Hematopoietic multipotent progenitor cell treated with erythropoietin and hydrocortisone succinate and interleukin-3 and kit ligand, for 15 days (in vitro differentiated cells): Measurements from ENCODE around the gene AGXT2.

Experiments
- DNase-seq: peaks from one replicate; pipeline ENCODE4 v3.0.0-alpha.2; 2015; ENCODE audit warnings: low spot score

The AGXT2 gene

GRCh38 chr5:35047785-35048404 is at the start of gene AGXT2:
TSS of gene AGXT2 (minus strand) at chr5:35047949. CDS start at chr5:35047892, 57 bp downstream.
- DNase-seq, result no peak

- no peak for DNase-seq
Observed at GRCh38 chr5:35096932-35097331, 49.2 kb upstream of the AGXT2 start.

GRCh38 chr5:35096216-35096615 is 48.5 kb upstream of the AGXT2 start:
- DNase-seq, result no peak

- DNase-seq, result no peak
Observed at GRCh38 chr5:35095366-35095765, 47.6 kb upstream of the AGXT2 start.

GRCh38 chr5:35094948-35095347 is 47.2 kb upstream of the AGXT2 start:
- no peak for DNase-seq

GRCh38 chr5:35092703-35093102 is 45.0 kb upstream of the AGXT2 start:
- DNase-seq, result no peak

- DNase-seq, result no peak
Observed at GRCh38 chr5:35091704-35092103, 44.0 kb upstream of the AGXT2 start.

GRCh38 chr5:35089334-35090314 is 41.9 kb upstream of the AGXT2 start:
- DNase-seq, result no peak

- no peak for DNase-seq
Observed at GRCh38 chr5:35087991-35088390, 40.2 kb upstream of the AGXT2 start.

- no peak for DNase-seq
Observed at GRCh38 chr5:35083150-35083549, 35.4 kb upstream of the AGXT2 start.

- DNase-seq, result no peak
Observed at GRCh38 chr5:35082530-35082929, 34.8 kb upstream of the AGXT2 start.

- DNase-seq, result no peak
Observed at GRCh38 chr5:35081134-35081533, 33.4 kb upstream of the AGXT2 start.

GRCh38 chr5:35073160-35073559 is 25.4 kb upstream of the AGXT2 start:
- no peak for DNase-seq

- no peak for DNase-seq
Observed at GRCh38 chr5:35069188-35069587, 21.4 kb upstream of the AGXT2 start.

GRCh38 chr5:35067985-35068384 is 20.2 kb upstream of the AGXT2 start:
- DNase-seq, result no peak

GRCh38 chr5:35066260-35066795 is 18.6 kb upstream of the AGXT2 start:
- DNase-seq, result no peak

- no peak for DNase-seq
Observed at GRCh38 chr5:35063414-35063813, 15.7 kb upstream of the AGXT2 start.

- DNase-seq, result no peak
Observed at GRCh38 chr5:35061211-35061770, 13.5 kb upstream of the AGXT2 start.

GRCh38 chr5:35060236-35060635 is 12.5 kb upstream of the AGXT2 start:
- DNase-seq, result no peak

- no peak for DNase-seq
Observed at GRCh38 chr5:35059251-35059650, 11.5 kb upstream of the AGXT2 start.

GRCh38 chr5:35058374-35058788 is 10.6 kb upstream of the AGXT2 start:
- no peak for DNase-seq

GRCh38 chr5:35056686-35057085 is 8.9 kb upstream of the AGXT2 start:
- no peak for DNase-seq

- no peak for DNase-seq
Observed at GRCh38 chr5:35052838-35053237, 5.1 kb upstream of the AGXT2 start.
